ENCODE measurements around the gene SIPA1. TPM values are rescaled to one million over a fixed set of nuclear protein-coding genes. Genes with fewer than 3 reads are reported as not detected.

SIPA1 gene, protein sequence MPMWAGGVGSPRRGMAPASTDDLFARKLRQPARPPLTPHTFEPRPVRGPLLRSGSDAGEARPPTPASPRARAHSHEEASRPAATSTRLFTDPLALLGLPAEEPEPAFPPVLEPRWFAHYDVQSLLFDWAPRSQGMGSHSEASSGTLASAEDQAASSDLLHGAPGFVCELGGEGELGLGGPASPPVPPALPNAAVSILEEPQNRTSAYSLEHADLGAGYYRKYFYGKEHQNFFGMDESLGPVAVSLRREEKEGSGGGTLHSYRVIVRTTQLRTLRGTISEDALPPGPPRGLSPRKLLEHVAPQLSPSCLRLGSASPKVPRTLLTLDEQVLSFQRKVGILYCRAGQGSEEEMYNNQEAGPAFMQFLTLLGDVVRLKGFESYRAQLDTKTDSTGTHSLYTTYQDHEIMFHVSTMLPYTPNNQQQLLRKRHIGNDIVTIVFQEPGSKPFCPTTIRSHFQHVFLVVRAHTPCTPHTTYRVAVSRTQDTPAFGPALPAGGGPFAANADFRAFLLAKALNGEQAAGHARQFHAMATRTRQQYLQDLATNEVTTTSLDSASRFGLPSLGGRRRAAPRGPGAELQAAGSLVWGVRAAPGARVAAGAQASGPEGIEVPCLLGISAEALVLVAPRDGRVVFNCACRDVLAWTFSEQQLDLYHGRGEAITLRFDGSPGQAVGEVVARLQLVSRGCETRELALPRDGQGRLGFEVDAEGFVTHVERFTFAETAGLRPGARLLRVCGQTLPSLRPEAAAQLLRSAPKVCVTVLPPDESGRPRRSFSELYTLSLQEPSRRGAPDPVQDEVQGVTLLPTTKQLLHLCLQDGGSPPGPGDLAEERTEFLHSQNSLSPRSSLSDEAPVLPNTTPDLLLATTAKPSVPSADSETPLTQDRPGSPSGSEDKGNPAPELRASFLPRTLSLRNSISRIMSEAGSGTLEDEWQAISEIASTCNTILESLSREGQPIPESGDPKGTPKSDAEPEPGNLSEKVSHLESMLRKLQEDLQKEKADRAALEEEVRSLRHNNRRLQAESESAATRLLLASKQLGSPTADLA
- total RNA-seq (2021; fragmentation: NEBNext Ultra II Directional; extraction: Animal tissue kit (Norgen Biotek cat#: 25700)) = 10 to 100 TPM; 23.0 to 41.3 (median 38.3) TPM
- long read RNA-seq = 0 reads

DNA sequence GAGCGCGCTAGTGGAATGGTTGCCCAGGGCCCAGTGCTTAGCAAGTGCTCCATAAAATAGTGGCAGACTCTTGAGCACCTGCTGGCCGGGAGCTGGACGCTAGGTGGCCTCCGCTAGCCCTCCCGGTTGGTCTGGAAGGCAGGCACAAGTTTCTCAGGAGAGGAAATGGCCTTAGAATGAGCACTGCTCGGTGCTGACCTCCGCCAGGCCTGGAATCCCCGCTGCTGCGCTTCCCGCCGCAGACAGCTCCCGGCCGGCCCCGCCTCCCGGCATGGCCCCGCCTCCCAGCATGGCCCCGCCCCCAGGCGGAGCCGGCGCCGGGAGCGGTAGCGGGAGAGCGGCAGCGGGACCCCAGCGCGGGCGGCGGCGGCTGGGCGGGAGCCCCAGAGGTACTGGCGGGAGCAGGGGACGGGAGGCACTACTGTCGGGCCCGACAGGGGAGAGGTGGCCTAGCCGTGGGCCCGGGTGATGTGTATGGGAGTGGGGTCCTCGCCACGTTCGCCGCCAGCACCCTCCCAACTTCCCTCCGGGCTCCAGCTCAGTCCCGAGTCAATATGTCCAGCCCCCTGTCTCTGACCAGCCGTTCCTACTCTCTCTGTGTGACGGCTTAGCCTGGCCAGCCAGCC is at the start of gene SIPA1:
SIPA1 (plus strand) TSS at position 308 of the 626 bp plus-strand sequence. CDS start 2,821 bp downstream, outside the sequence.
- peak within 1 kb of the TSS; percentile 88 for H3K4me3 Mint-ChIP-seq
- H3K27me3 Mint-ChIP-seq (ENCODE audit: insufficient read depth) = 0 out of 2 replicates have a peak, but pooled peaks cover 3% of the 10 kb centered on the region
- no peaks in the 10 kb centered on the region; the same call in 1 of the 2 replicates for H3K36me3 Mint-ChIP-seq (ENCODE audit: low read depth)
- H3K4me1 Mint-ChIP-seq (ENCODE audit: low read depth) = peaks cover 24% of the 10 kb centered on the region
- TF ChIP-seq, protein P1, sequence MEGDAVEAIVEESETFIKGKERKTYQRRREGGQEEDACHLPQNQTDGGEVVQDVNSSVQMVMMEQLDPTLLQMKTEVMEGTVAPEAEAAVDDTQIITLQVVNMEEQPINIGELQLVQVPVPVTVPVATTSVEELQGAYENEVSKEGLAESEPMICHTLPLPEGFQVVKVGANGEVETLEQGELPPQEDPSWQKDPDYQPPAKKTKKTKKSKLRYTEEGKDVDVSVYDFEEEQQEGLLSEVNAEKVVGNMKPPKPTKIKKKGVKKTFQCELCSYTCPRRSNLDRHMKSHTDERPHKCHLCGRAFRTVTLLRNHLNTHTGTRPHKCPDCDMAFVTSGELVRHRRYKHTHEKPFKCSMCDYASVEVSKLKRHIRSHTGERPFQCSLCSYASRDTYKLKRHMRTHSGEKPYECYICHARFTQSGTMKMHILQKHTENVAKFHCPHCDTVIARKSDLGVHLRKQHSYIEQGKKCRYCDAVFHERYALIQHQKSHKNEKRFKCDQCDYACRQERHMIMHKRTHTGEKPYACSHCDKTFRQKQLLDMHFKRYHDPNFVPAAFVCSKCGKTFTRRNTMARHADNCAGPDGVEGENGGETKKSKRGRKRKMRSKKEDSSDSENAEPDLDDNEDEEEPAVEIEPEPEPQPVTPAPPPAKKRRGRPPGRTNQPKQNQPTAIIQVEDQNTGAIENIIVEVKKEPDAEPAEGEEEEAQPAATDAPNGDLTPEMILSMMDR (IDR thresholded peaks at IDR 0.05) = peak; percentile 74
- peak; percentile 94 for DNase-seq
- H3K9me3 Mint-ChIP-seq = no peaks in the 10 kb centered on the region
- H3K27ac Mint-ChIP-seq = peak within 1 kb of the TSS; percentile 56

DNA sequence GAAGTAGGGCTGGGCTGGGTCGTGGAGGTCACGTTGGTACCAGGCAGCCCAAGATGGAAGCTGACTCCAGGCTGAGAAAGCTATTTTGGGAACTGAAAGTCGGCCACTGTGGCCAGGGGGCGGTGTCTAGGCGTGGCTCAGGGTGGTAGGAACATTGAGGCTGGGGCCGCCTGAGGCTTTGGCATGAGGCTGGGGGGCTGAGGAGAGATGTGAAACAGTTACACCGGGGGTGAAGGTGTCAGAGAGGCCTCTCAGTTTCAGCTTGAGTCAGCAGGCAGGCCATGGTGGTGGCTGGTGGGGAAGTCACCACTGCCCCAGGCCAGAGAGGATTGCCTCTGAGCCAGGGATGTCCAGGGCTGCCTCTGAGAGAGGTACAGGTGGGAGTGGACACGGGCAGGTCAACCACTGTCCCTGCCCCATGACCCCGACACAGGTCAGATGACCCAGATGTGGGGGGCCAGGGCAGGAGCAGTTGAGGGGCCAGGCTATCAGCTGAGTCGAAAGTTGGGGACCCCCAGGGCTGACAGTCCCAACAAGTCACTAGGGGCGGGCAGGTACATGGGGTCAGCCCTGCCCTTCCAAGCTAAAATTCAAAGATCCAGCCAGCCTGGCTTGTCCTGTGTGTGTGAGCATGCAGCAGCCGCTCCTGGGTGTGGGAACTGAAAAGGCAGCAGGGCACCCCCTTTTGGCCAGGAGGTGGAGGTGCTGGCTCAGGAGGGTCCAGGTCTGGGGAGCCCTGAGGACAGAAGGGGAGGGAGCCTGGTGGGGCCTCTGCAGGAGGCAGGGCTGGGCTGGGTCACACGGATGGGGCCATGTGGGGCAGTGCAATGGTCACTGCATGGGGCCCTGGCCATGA is 49.5 kb upstream of the SIPA1 start:
- H3K27me3 Mint-ChIP-seq (ENCODE audit: insufficient read depth) = no peaks in the 10 kb centered on the region; the same call in 1 of the 2 replicates
- no peaks in the 10 kb centered on the region for H3K9me3 Mint-ChIP-seq
- peak overlapping the region; percentile 66 for H3K27ac Mint-ChIP-seq
- peaks cover 10% of the 10 kb centered on the region; the same call in 1 of the 2 replicates for H3K36me3 Mint-ChIP-seq (ENCODE audit: low read depth)
- TF ChIP-seq, protein P1 (IDR thresholded peaks at IDR 0.05) = peak; percentile 74
- DNase-seq = peak; percentile 46
- 0 out of 2 replicates have a peak overlapping the region, but pooled peaks have one; percentile 15 for H3K4me3 Mint-ChIP-seq
- peaks cover 29% of the 10 kb centered on the region for H3K4me1 Mint-ChIP-seq (ENCODE audit: low read depth)

DNA sequence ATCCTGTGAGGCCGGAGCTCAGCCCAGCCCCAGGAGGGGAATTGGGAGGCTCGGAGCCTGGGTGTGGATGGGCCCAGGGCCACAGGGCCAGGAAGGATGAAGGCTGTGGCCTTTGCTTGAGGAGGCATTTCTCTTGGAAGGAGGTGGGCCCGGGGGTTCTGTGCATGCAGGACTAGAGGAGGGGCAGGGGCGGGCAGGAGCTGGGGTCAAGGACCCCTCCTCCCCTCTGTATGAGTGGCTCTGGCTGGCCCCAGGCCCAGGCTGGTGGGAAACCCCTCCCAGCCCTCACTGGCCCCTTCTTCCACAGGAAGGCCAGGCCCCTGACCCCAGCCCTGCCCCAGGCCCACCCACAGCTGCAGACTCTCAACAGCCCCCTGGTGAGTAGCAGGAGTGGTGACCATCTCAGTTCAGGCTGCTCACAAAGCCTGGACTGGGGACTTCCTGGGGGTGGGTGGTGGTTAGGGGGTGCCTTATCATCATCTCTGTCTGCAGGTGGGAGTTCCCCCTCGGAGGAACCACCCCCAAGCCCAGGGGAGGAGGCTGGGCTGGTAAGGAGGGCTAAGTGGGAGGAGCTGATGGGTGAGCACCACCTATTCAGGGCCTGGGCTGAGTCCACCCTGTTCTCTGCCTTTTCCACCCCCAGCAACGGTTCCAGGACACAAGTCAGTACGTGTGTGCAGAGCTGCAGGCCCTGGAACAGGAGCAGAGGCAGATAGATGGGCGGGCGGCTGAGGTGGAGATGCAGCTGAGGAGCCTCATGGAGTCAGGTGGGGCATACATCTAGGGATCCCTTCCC is 48.3 kb upstream of the SIPA1 start:
- Mint-ChIP-seq H3K36me3 (ENCODE audit: low read depth) (peaks cover 4% of the 10 kb centered on the region; the same call in 1 of the 2 replicates), H3K4me1 (ENCODE audit: low read depth) (peaks cover 29% of the 10 kb centered on the region), H3K27ac (no peak overlapping the region), H3K9me3 (no peaks in the 10 kb centered on the region), H3K4me3 (no peak overlapping the region), H3K27me3 (ENCODE audit: insufficient read depth) (no peaks in the 10 kb centered on the region; the same call in 1 of the 2 replicates)
- TF ChIP-seq, protein P1 (IDR thresholded peaks at IDR 0.05) = no peak
- DNase-seq = no peak

DNA sequence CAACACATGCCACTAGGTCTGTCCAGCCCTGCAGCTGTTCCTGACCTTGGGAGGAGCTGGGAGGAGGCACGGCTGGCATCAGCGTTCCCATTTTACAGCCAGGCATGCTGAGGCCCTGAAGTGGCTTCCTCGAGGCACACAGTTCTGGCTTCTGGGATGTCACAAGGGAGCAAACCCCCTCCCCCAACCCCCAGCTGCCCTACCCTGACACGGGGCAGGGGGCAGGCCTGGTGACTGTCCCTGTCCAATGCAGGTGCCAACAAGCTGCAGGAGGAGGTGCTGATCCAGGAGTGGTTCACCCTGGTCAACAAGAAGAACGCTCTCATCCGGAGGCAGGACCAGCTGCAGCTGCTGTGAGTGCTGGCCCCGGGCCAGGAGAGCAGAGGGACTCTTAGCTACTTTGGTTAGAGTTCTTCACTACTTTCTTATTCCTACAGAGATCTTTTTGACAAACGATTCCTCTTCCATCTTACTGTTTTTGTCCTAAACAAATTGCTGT is 47.6 kb upstream of the SIPA1 start:
- Mint-ChIP-seq H3K27ac (no peak overlapping the region), H3K36me3 (ENCODE audit: low read depth) (peaks cover 4% of the 10 kb centered on the region; the same call in 1 of the 2 replicates), H3K27me3 (ENCODE audit: insufficient read depth) (peaks cover 2% of the 10 kb centered on the region), H3K4me1 (ENCODE audit: low read depth) (peaks cover 29% of the 10 kb centered on the region), H3K9me3 (no peaks in the 10 kb centered on the region), H3K4me3 (no peak overlapping the region)
- TF ChIP-seq, protein P1 (IDR thresholded peaks at IDR 0.05) = no peak
- no peak for DNase-seq
